HCT116 (cell line): ENCODE results near the gene MFAP3L. TPM values are rescaled to one million over a fixed set of nuclear protein-coding genes. Genes with fewer than 3 reads are reported as not detected.

Experiments used
- ATAC-seq: fragments of 200-7000 bp; cut with Tn5 transposase; 2 replicates; pipeline ENCODE4 v1.9.1; 2020; ENCODE audit warnings: mild to moderate bottlenecking, moderate library complexity
- BruUV-seq: library from RNA; stranded (reverse); fragments of 400-500 nt; replicated peaks from 2 replicates; lab custom pipeline; 2021; lab: Mats Ljungman, UMichigan
- CTCF ChIA-PET: fragments of 300-600 bp; sonication (Branson Sonifier 250); formaldehyde crosslinking; loops from one replicate; lab custom pipeline; 2021; ENCODE audit warnings: antibody characterized with exemption; lab: Charles Lee
- POLR2A ChIA-PET: fragments of 300-600, 350-600 bp; sonication (Branson Sonifier 250); formaldehyde crosslinking; loops from one replicate; lab custom pipeline; 2021; ENCODE audit warnings: antibody characterized with exemption; lab: Charles Lee
- RAD21 ChIA-PET, 2 experiments: fragments of 300-600 bp; sonication (Branson Sonifier 250); formaldehyde crosslinking; loops; one replicate each; lab custom pipeline; 2023; ENCODE audit warnings: low total read pairs in 2 of 2; ENCODE audit not compliant: uncharacterized antibody in 2 of 2, unreplicated experiment in 2 of 2, low non-redundant PET in 1 of 2; lab: Charles Lee
- DNase-seq: peaks from one replicate; pipeline ENCODE4 v3.0.0-alpha.2; 2010; ENCODE audit warnings: low read depth, low spot score
- H2AFZ ChIP-seq: fragments of 200-600 bp; shearing (Covaris generic), sonication (generic); 2 replicates; pipeline ENCODE4 v1.6.1; 2017; ENCODE audit warnings: low read depth, mixed run types, mixed read lengths, antibody characterized with exemption, low read length; ENCODE audit not compliant: poor library complexity, severe bottlenecking
- H3K27ac ChIP-seq: 2 replicates; pipeline ENCODE4 v1.5.1; 2012; ENCODE audit warnings: low read depth, low read length
- H3K27me3 ChIP-seq: fragments of 200-600 bp; sonication (generic); 2 replicates; pipeline ENCODE4 v1.6.1; 2016; ENCODE audit warnings: mixed run types, low read length, mixed read lengths; ENCODE audit not compliant: insufficient read depth
- H3K36me3 ChIP-seq, 2 experiments: fragments of 200-500 bp in 1 of 2; fragments of 200-600 bp in 1 of 2; sonication (Bioruptor generic) in 1 of 2; sonication (generic) in 1 of 2; 2 replicates each; pipeline versions ENCODE4 v1.5.1 to v1.6.1; 2014 to 2016; ENCODE audit warnings: low read length in 2 of 2, inconsistent platforms in 1 of 2, mixed read lengths in 1 of 2, mixed run types in 1 of 2; ENCODE audit not compliant: insufficient read depth in 2 of 2, control insufficient read depth in 1 of 2
- H3K4me1 ChIP-seq, 2 experiments: fragments of 200-600 bp in 1 of 2; sonication (generic) in 1 of 2; 2 replicates each; pipeline versions ENCODE4 v1.5.1 to v1.6.1; 2012 to 2017; ENCODE audit warnings: low read length in 2 of 2, inconsistent platforms in 1 of 2, mild to moderate bottlenecking in 1 of 2, mixed read lengths in 1 of 2, mixed run types in 1 of 2, moderate library complexity in 1 of 2; ENCODE audit not compliant: insufficient read depth in 2 of 2, control insufficient read depth in 1 of 2
- H3K4me2 ChIP-seq: fragments of 200-600 bp; sonication (generic); 2 replicates; pipeline ENCODE4 v1.6.1; 2017; ENCODE audit warnings: mixed run types, low read length, mixed read lengths
- H3K4me3 ChIP-seq, 2 experiments: fragments of 200-600 bp in 1 of 2; sonication (generic) in 1 of 2; replicated peaks in 1 of 2; 2 replicates each; pipeline ENCODE4 v1.5.1; 2011 to 2016; ENCODE audit warnings: low read length in 2 of 2, control low read depth in 1 of 2, low read depth in 1 of 2, mild to moderate bottlenecking in 1 of 2, mixed read lengths in 1 of 2, mixed run types in 1 of 2
- H3K79me2 ChIP-seq: fragments of 200-600 bp; sonication (generic); 2 replicates; pipeline ENCODE4 v1.6.1; 2017; ENCODE audit warnings: mild to moderate bottlenecking, mixed run types, low read length, moderate library complexity, mixed read lengths; ENCODE audit not compliant: insufficient read depth
- H3K9ac ChIP-seq: fragments of 200-600 bp; sonication (generic); 2 replicates; pipeline ENCODE4 v1.6.1; 2016; ENCODE audit warnings: low read length, mixed read lengths
- H3K9me2 ChIP-seq: fragments of 200-600 bp; sonication (generic), shearing (Covaris generic); 2 replicates; pipeline ENCODE4 v1.6.1; 2017; ENCODE audit warnings: mixed run types, mild to moderate bottlenecking, moderate library complexity; ENCODE audit not compliant: insufficient read depth
- H3K9me3 ChIP-seq, 2 experiments: fragments of 200-500 bp in 1 of 2; fragments of 200-600 bp in 1 of 2; sonication (Bioruptor generic) in 1 of 2; sonication (generic) in 1 of 2; 2 replicates each; pipeline ENCODE4 v1.6.1; 2014 to 2017; ENCODE audit warnings: low read length in 2 of 2, mixed read lengths in 2 of 2, inconsistent platforms in 1 of 2, low read depth in 1 of 2, mild to moderate bottlenecking in 1 of 2, mixed run types in 1 of 2, moderate library complexity in 1 of 2; ENCODE audit not compliant: control insufficient read depth in 1 of 2, insufficient read depth in 1 of 2
- H4K20me1 ChIP-seq: fragments of 200-600 bp; sonication (generic), shearing (Covaris generic); 2 replicates; pipeline ENCODE4 v1.6.1; 2017; ENCODE audit warnings: mixed run types, mild to moderate bottlenecking, moderate library complexity; ENCODE audit not compliant: insufficient read depth
- CBX3 ChIP-seq: IDR thresholded peaks from 2 replicates; pipeline ENCODE4 v1.6.1; 2012; ENCODE audit warnings: low read depth
- EGR1 ChIP-seq: IDR thresholded peaks from 2 replicates; pipeline ENCODE4 v1.6.1; 2012; ENCODE audit warnings: low read depth
- EZH2phosphoT487 ChIP-seq: fragments of 200-600 bp; IDR thresholded peaks from 2 replicates; pipeline ENCODE4 v1.6.1; 2018; ENCODE audit warnings: antibody characterized with exemption, borderline replicate concordance
- FOSL1 ChIP-seq: IDR thresholded peaks from 2 replicates; pipeline ENCODE4 v1.6.1; 2012; ENCODE audit warnings: low read depth
- JUND ChIP-seq: IDR thresholded peaks from 2 replicates; pipeline ENCODE4 v1.6.1; 2012
- SIN3A ChIP-seq: IDR thresholded peaks from 2 replicates; pipeline ENCODE4 v1.6.1; 2012; ENCODE audit warnings: low read depth
- SP1 ChIP-seq: IDR thresholded peaks from 2 replicates; pipeline ENCODE4 v1.6.1; 2012; ENCODE audit warnings: low read depth
- SRF ChIP-seq: IDR thresholded peaks from 2 replicates; pipeline ENCODE4 v1.6.1; 2012; ENCODE audit warnings: low read depth
- TCF7L2 ChIP-seq: IDR thresholded peaks from 2 replicates; pipeline ENCODE4 v1.7.0; 2011; ENCODE audit warnings: borderline replicate concordance, inconsistent platforms; ENCODE audit not compliant: insufficient read depth, insufficient read length; ENCODE audit errors: extremely low read depth
- ZNF274 ChIP-seq: fragments of 200-500 bp; sonication (Bioruptor generic); IDR thresholded peaks from 2 replicates; pipeline ENCODE4 v1.6.1; 2014; ENCODE audit warnings: mild to moderate bottlenecking, low read depth, low read length, inconsistent platforms
- intact Hi-C: fragments of 100-400 bp; cut with micrococcal nuclease; formaldehyde crosslinking; loops from 2 replicates; pipeline ENCODE4 v1.10.0; 2022
- total RNA-seq: library from RNA; stranded (reverse); gene quantifications from one replicate; pipeline ENCODE4 v1.2.1, GENCODE V29; 2021; ENCODE audit not compliant: unreplicated experiment
- TF ChIP-seq, protein P1 (sequence below), 3 experiments: fragments of 200-600 bp in 1 of 3; sonication (generic) in 1 of 3; IDR thresholded peaks in 2 of 3; conservative IDR thresholded peaks in 1 of 3; 2 replicates each; pipeline ENCODE4 v1.5.1; 2012 to 2017; ENCODE audit warnings: low read depth in 2 of 3, low read length in 2 of 3, antibody characterized with exemption in 1 of 3, borderline replicate concordance in 1 of 3, control low read depth in 1 of 3, mild to moderate bottlenecking in 1 of 3, mixed read lengths in 1 of 3, mixed run types in 1 of 3, moderate library complexity in 1 of 3; ENCODE audit not compliant: insufficient read depth in 1 of 3
- TF ChIP-seq, protein P2 (sequence below): IDR thresholded peaks from 2 replicates; pipeline ENCODE4 v1.6.1; 2012

The MFAP3L gene
- total RNA-seq, 1 experiment from 2014 or later, result 8.4 TPM

DNA sequence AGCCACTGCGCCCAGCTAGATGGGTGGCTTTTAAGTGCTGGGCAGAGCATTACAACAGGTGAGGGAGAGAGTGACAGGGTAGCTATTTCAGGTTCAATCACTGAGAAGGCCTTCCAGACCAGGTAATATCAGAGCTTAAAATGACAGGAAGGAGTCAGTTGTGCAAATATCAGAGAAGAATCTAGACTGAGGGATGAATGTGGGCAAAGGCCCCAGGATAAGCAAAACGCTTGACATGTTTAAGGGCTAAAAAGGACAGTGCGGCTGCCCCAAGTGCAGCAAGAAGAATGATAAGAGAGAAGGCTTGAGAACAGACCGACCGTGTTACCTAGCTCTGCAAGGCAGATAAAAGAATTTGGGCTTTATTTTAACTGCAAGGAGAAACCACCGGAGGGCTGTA, 45.0 kb upstream of the MFAP3L start (continued):
- TF ChIP-seq, protein P1, sequence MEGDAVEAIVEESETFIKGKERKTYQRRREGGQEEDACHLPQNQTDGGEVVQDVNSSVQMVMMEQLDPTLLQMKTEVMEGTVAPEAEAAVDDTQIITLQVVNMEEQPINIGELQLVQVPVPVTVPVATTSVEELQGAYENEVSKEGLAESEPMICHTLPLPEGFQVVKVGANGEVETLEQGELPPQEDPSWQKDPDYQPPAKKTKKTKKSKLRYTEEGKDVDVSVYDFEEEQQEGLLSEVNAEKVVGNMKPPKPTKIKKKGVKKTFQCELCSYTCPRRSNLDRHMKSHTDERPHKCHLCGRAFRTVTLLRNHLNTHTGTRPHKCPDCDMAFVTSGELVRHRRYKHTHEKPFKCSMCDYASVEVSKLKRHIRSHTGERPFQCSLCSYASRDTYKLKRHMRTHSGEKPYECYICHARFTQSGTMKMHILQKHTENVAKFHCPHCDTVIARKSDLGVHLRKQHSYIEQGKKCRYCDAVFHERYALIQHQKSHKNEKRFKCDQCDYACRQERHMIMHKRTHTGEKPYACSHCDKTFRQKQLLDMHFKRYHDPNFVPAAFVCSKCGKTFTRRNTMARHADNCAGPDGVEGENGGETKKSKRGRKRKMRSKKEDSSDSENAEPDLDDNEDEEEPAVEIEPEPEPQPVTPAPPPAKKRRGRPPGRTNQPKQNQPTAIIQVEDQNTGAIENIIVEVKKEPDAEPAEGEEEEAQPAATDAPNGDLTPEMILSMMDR (IDR thresholded peaks at IDR 0.05 in 2 of 3, conservative IDR thresholded peaks at IDR 0.05 in 1 of 3; ENCODE audit: borderline replicate concordance in 1 of 3, insufficient read depth in 1 of 3, low read depth in 2 of 3, low read length in 2 of 3), result no peak
- TF ChIP-seq EGR1, result no peak
- no peak for TF ChIP-seq CBX3

DNA sequence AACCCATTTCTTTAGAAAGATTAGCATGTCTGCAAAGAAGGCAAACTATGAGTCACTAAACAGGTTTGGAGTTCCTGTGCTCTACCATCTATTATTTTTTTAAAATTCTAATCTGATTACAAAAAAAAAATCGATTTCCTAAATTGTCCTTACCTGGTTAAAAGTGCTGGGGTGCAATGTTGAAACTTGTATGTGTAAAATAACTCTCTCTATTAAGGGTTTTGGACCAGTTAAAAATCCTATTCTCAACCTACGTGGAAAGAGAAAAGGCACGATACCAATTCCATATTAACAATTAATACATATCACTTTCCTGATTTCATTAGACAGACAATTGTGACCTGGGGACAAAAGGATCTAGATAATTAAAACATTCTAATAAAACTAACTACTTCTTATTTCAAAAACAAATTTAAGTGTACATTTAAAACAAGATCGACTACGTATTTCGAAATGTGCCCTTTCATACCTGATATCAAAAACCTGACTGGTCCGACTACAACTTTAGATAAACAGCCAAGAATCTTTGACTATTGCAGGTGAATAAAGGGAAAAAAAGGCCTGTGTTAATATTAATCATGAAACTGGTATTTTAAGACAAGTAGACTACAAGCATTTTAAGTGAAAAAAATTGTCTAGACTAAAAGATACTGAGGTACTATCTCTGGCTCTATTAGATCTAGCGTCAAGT, 42.4 kb upstream of the MFAP3L start:
- Histone ChIP-seq H3K27ac (no peak overlapping the region), H3K79me2 (no peaks in the 10 kb centered on the region), H3K9me3 (no peaks in the 10 kb centered on the region), H3K4me2 (no peak overlapping the region), H3K9me2 (no peaks in the 10 kb centered on the region), H2AFZ (no peak overlapping the region), H4K20me1 (no peaks in the 10 kb centered on the region), H3K4me1 (no peaks in the 10 kb centered on the region), H3K36me3 (peaks cover 15 to 16% of the 10 kb centered on the region in 2 experiments; a peak in 3 of 4 replicates), H3K9ac (no peak overlapping the region), H3K27me3 (no peaks in the 10 kb centered on the region), H3K4me3 (no peak overlapping the region)
- intact Hi-C loops, result no loop called here
- no peak for TF ChIP-seq JUND
- no peak for TF ChIP-seq SRF
- no peak for TF ChIP-seq SP1
- TF ChIP-seq, protein P2, sequence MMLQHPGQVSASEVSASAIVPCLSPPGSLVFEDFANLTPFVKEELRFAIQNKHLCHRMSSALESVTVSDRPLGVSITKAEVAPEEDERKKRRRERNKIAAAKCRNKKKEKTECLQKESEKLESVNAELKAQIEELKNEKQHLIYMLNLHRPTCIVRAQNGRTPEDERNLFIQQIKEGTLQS, result no peak
- TF ChIP-seq ZNF274, result no peak
- TF ChIP-seq TCF7L2, result no peak
- no peak for TF ChIP-seq SIN3A
- TF ChIP-seq FOSL1, result no peak
- no peak for TF ChIP-seq EZH2phosphoT487
- RAD21 ChIA-PET, result no interaction called here
- POLR2A ChIA-PET, result no interaction called here
- CTCF ChIA-PET, result no interaction called here
- DNase-seq (no peak), ATAC-seq (no peak)
- no TSS peak for BruUV-seq
